HG03159 (cell line): ENCODE data around the gene PCDHGB4.
"Not testable (repeated sequence)": the region's sequence is repeated elsewhere in the genome, so short reads cannot be mapped to it uniquely, and the experiment has no call there.

ENCODE experiments used
- ATAC-seq: cut with Tn5 transposase; IDR thresholded peaks from one replicate; pipeline ENCODE4 v1.9.1; 2021; ENCODE audit warnings: mild to moderate bottlenecking, moderate library complexity; ENCODE audit not compliant: unreplicated experiment

The PCDHGB4 gene

DNA sequence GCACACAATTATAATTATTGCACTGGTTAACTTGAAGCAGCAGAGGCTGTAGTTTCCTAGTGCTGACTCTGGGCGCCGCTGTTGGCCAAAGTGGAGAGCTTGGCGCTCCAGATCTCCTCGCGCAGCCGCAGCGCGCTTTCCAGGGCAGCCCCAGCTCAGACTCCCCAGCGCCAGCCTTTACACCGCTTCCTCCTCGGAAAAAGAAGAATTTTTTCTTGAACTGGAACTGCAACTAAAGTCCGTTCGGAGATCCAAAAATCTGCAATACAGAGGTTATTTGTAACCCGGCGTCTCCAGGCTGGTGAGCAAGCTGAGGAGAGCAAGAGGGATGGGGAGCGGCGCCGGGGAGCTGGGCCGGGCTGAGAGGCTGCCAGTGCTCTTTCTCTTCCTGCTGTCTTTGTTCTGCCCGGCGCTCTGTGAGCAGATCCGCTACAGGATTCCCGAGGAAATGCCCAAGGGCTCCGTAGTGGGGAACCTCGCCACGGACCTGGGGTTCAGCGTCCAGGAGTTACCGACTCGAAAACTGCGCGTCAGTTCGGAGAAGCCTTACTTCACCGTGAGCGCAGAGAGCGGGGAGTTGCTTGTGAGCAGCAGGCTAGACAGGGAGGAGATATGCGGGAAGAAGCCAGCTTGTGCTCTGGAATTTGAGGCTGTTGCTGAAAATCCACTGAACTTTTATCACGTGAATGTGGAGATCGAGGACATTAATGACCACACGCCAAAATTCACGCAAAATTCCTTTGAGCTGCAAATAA lies at the start of gene PCDHGB4:
TSS of gene PCDHGB4 (plus strand) at position 142 of the 755 bp plus-strand sequence. CDS start at position 329, 187 bp downstream.
- not testable (repeated sequence) for ATAC-seq

DNA sequence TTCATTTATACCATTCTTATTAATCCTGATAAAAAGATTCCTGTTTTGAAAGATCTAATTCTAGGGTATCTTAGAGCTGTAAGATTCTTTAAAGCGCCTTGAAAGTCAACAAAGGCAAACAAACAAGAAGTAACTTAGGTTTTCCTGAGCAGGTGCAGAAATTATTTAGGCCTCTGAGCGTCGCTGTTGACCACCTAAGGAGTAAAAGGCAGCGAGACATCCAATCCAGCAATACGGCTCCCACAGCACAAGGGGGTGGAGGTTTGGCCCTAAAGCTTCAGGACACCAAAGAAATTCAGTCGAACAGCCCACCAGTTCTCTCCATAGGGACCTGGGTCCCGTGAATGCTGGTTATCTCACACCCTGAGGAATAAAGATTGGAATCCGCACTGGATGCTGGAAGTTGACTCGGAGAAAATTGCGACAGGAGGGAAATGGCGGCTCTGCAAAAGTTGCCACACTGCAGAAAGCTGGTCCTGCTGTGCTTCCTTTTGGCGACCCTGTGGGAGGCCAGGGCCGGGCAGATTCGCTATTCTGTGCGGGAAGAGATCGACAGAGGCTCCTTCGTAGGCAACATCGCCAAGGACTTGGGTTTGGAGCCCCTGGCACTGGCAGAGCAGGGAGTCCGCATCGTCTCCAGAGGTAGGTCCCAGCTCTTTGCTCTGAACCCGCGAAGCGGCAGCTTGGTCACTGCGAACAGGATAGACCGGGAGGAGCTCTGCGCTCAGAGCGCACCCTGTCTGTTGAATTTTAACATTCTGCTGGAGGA lies 48.8 kb upstream of the PCDHGB4 start, which contains the start of gene PCDHGA2:
TSS of gene PCDHGA2 (plus strand) at position 223 of the 769 bp plus-strand sequence.
- ATAC-seq, result no peak

DNA sequence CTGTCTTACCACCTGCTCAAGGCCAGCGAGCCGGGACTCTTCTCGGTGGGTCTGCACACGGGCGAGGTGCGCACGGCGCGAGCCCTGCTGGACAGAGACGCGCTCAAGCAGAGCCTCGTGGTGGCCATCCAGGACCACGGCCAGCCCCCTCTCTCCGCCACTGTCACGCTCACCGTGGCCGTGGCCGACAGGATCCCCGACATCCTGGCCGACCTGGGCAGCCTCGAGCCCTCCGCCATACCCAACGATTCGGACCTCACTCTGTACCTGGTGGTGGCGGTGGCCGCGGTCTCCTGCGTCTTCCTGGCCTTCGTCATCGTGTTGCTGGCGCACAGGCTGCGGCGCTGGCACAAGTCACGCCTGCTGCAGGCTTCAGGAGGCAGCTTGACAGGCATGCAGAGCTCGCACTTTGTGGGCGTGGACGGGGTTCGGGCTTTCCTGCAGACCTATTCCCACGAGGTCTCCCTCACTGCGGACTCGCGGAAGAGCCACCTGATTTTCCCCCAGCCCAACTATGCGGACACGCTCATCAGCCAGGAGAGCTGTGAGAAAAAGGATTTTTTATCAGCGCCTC lies 46.6 kb upstream of the PCDHGB4 start:
- not testable (repeated sequence) for ATAC-seq

DNA sequence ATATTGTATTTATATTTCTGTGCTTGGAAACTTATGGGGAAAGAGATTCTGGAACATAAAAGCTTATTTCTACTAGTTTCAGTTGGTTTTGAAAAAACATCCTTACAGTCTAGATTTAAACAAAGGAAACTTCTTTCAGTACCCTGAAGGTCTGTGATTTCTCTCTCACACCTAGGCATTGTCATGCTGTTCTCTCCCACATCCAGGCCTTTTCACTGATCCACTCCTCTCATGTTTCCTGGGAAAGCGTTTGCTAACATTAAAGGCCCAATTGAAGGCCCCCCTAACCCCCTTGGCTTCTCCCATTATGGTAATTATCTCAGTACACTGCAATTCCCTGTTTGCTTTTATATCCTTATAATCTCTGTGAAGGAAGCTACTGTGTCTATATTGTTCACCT lies 44.7 kb upstream of the PCDHGB4 start:
- no peak for ATAC-seq

DNA sequence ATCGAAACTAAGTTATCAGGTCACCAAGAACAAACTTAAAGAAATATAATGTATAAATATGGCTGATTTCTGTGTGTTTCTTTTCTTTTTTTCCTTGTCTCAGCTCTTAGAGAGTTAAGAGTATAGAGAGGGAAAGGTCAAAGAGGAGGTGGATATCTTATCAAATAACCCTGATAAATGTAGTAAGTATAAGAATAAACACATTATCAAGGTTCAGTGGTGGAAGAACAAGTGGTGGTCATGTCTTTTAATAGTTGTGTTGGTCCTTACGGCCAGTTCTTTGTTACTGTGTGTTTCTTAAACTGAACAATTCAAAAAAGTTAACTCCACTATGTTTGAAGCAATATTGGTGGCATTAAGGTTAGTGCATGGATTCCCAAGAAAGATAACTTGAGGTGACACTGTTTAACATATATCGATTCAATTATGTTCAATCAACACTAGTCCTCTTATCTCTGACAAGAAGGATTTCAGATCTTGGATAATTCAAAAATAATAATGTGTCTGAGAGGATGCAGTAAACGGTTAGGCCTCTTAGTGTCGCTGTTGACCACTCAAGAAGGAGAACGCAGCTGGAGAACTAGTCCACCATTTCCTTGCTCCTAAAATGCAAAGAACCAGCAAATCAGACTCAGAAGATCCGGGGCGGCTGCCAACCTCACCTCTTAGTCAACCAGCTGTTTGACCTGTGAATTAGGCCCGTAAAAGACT lies 44.1 kb upstream of the PCDHGB4 start, which contains the start of gene PCDHGA3:
TSS of gene PCDHGA3 (plus strand) at position 588 of the 711 bp plus-strand sequence. CDS start 205 bp downstream, outside the sequence.
- no peak for ATAC-seq

DNA sequence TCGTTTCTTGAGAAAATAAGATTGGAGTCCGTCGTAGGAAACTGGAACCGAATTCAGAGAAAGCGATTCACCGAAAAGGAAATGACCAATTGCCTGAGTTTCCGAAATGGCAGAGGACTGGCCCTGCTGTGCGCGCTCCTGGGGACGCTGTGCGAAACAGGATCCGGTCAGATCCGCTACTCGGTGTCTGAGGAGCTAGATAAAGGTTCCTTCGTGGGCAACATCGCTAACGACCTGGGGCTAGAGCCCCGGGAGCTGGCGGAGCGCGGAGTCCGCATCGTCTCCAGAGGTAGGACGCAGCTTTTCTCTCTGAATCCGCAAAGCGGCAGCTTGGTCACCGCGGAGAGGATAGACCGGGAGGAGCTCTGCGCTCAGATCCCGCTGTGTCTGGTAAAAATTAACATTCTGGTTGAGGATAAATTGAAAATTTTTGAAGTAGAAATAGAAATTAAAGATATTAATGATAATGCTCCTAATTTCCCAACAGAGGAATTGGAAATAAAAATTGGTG lies 43.5 kb upstream of the PCDHGB4 start:
- no peak for ATAC-seq

DNA sequence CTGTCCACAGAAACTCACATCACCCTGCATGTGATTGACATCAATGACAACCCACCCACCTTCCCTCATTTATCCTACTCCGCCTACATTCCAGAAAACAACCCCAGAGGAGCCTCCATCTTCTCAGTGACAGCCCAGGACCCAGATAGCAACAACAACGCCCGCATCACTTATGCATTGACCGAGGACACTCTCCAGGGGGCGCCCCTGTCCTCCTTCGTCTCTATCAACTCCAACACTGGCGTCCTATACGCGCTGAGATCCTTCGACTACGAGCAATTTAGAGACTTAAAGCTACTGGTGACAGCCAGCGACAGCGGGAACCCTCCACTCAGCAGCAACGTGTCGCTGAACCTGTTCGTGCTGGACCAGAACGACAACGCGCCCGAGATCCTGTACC lies 42.2 kb upstream of the PCDHGB4 start:
- no peak for ATAC-seq

DNA sequence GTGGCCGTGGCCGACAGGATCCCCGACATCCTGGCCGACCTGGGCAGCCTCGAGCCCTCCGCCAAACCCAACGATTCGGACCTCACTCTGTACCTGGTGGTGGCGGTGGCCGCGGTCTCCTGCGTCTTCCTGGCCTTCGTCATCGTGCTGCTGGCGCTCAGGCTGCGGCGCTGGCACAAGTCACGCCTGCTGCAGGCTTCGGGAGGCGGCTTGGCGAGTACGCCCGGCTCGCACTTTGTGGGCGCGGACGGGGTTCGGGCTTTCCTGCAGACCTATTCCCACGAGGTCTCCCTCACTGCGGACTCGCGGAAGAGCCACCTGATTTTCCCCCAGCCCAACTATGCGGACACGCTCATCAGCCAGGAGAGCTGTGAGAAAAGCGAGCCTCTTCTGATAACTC lies 41.5 kb upstream of the PCDHGB4 start:
- not testable (repeated sequence) for ATAC-seq

DNA sequence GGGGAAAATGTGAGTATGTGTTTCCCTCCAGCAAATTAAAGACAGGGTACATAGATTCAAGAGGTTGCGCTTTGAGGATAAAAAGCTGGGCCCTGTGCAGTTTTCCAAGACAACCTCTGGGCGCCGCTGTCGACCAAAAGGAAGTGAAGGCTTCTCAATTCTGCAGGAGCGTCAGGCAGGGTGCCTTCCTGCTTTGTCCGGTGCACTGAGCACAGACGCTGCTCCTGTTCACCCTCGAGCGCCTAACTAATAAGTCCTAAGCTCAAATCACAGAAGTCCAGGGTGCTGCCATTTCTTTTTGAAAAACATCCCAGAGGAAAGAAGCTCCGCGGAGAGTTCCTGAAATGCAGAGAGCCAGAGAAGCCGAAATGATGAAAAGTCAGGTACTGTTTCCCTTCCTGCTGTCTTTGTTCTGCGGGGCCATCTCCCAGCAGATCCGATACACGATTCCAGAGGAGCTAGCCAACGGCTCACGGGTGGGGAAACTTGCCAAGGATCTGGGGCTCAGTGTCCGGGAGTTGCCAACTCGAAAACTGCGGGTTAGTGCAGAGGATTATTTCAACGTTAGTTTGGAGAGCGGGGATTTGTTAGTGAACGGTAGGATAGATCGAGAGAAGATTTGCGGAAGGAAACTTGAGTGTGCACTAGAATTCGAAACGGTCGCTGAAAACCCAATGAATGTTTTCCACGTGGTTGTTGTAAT lies 37.4 kb upstream of the PCDHGB4 start, which contains the start of gene PCDHGB1:
TSS of gene PCDHGB1 (plus strand) at position 183 of the 703 bp plus-strand sequence. CDS start at position 345, 162 bp downstream.
- no peak for ATAC-seq

DNA sequence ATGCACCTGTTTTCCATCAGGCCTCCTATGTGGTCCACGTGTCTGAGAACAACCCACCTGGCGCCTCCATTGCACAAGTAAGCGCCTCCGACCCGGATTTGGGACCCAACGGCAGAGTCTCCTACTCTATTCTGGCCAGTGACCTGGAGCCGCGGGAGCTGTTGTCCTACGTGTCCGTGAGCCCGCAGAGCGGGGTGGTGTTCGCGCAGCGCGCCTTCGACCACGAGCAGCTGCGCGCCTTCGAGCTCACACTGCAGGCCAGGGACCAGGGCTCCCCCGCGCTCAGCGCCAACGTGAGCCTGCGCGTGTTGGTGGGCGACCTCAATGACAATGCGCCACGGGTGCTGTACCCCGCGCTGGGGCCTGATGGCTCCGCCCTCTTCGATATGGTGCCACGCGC lies 35.9 kb upstream of the PCDHGB4 start:
- ATAC-seq, result no peak

DNA sequence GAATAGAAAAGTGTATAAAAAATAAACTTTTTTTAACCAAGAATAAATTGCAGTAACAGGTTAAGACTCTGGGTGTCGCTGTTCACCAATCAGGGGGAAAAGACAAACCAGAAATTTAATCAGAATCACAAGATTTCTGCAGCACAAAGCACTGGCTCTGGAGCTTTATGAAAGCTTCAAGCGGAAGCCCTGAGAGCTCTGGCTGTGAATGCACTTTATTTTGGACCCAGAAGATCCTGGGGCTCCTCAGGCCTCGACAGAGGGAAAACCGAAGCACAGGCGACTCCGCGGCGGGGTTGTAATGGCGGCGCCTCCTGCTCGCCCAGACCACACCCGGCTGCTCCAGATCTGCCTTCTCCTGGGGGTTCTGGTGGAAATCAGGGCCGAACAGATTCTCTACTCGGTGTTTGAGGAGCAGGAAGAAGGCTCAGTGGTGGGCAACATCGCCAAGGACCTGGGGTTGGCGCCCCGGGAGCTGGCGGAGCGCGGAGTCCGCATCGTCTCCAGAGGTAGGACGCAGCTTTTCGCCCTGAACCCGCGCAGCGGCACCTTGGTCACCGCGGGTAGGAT lies 32.5 kb upstream of the PCDHGB4 start, which contains the start of gene PCDHGA4:
TSS of gene PCDHGA4 (plus strand) at position 122 of the 570 bp plus-strand sequence. CDS start at position 209, 87 bp downstream.
- no peak for ATAC-seq

DNA sequence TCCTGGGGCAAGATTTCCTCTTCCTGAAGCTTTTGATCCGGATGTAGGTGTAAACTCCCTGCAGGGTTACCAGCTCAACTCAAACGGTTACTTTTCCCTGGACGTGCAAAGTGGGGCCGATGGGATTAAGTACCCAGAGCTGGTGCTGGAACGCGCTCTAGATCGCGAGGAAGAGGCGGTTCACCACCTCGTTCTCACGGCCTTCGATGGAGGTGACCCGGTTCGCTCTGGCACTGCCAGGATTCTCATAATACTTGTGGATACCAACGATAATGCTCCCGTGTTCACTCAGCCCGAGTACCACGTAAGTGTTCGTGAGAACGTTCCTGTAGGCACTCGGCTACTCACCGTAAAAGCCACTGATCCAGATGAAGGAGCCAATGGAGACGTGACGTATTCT lies 31.9 kb upstream of the PCDHGB4 start:
- ATAC-seq, result no peak

DNA sequence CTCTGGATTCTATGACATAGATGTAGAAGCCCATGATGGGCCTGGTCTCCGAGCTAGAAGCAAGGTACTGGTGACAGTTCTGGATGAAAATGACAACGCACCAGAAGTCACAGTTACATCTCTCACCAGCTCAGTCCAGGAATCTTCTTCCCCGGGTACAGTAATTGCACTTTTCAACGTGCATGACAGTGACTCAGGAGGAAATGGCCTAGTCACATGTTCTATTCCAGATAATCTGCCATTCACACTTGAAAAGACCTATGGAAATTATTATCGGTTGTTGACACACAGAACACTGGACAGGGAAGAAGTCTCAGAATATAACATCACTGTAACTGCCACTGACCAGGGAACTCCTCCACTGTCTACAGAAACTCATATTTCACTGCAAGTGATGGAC lies 31.4 kb upstream of the PCDHGB4 start:
- no peak for ATAC-seq

DNA sequence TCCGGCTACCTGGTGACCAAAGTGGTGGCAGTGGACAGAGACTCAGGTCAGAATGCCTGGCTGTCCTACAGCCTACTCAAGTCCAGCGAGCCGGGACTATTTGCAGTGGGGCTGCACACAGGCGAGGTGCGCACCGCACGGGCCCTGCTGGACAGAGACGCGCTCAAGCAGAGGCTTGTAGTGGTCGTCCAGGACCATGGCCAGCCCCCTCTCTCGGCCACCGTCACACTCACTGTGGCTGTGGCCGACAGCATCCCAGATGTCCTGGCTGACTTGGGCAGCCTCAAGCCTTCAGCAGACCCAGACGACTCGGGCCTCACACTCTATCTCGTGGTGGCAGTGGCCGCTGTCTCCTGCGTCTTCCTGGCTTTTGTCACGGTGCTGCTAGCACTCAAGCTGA lies 30.5 kb upstream of the PCDHGB4 start:
- no peak for ATAC-seq

DNA sequence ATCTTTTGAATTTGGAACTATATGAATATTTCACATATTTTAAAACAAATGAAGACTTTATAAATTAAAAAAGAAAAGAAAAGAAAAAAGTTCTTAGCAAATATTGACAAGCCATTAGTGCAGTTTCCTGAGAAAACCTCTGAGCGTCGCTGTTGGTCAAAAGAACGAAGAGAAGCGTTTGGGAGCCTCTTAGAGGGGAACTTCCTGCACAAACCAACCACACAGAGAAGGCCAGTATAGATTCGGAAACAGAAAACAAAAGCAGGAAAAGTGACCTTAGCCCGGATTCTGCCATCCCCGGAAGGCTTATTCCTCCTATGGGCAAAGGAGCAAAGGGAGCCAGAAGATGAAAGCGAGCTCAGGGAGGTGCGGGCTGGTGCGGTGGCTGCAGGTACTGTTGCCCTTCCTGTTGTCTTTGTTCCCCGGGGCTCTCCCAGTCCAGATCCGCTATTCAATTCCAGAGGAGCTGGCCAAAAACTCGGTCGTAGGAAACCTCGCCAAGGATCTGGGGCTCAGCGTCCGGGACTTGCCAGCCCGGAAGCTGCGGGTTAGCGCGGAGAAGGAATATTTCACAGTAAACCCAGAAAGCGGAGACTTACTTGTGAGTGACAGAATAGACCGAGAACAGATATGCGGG lies 27.6 kb upstream of the PCDHGB4 start, which contains the start of gene PCDHGB2:
TSS of gene PCDHGB2 (plus strand) at position 205 of the 637 bp plus-strand sequence. CDS start at position 347, 142 bp downstream.
- ATAC-seq, result peak; percentile 57

DNA sequence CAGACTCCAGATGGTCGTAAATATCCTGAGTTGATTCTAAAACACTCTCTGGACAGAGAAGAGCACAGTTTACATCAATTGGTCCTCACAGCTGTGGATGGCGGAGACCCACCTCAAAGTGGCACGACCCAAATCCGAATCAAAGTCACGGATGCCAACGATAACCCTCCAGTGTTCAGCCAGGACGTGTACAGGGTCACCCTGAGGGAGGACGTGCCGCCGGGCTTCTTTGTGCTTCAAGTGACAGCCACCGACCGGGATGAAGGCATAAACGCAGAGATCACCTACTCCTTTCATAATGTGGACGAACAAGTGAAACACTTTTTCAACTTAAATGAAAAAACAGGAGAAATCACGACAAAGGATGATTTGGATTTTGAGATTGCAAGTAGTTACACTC lies 26.8 kb upstream of the PCDHGB4 start:
- no peak for ATAC-seq

DNA sequence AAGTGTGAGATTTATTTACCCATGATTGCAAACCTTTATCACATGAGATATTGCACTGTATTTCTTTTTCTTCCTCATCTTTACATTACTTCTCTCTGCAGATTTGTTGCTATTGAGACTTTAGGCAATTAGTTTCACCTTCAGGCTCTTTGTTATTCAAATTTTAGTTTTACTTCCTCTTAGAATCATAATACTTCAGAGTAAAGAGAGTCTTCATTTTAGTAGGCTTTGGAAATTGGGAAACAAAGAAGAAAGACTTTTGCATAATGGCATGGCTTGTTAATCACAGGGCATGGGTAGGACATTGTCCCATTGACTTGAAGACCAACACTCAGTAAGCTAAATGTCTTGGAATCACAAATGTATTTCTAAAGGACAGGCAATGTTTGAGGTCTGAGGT lies 24.8 kb upstream of the PCDHGB4 start:
- no peak for ATAC-seq

DNA sequence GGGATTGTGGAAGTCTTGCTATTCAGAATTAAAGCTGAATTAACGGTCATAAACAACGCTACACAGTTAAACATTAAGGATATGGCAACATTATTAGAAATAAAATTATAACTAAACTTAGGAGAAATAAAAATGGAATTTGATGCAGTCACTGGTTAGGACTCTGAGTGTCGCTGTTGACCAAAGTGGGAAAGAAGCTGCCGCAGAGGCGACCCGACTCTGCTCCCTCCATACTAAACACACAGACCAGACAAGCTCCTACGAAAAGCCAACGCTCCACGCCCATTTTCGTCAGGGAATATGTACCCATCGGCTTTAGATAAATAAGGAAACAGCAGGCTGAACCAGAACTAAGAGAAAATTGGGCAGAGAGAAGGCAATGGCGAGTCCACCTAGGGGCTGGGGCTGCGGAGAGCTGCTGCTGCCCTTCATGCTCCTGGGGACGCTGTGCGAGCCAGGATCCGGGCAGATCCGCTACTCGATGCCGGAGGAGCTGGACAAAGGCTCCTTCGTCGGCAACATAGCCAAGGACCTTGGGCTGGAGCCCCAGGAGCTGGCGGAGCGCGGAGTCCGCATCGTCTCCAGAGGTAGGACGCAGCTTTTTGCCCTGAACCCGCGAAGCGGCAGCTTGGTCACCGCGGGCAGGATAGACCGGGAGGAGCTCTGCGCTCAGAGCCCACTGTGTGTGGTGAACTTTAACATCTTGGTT lies 23.4 kb upstream of the PCDHGB4 start, which contains the start of gene PCDHGA5:
TSS of gene PCDHGA5 (plus strand) at position 211 of the 709 bp plus-strand sequence. CDS start at position 380, 169 bp downstream.
- no peak for ATAC-seq
